ENCODE results near the gene B4GALNT3. TPM values are rescaled to one million over a fixed set of nuclear protein-coding genes. Genes with fewer than 3 reads are reported as not detected.

Gene B4GALNT3
- total and polyA plus RNA-seq, 8 donors = 2.7 to 34.0 (median 5.7) TPM

- Histone ChIP-seq H3K27me3 (no peaks in the 10 kb centered on the region), H3K36me3 (peaks cover 0 to 26% of the 10 kb centered on the region in 2 donors), H3K4me1 (peaks cover 0 to 24% of the 10 kb centered on the region in 2 donors), H3K9me3 (no peaks in the 10 kb centered on the region), H3K4me3 (peak overlapping the region in 1 of 2 donors; percentile 14), H3K27ac (peak overlapping the region in 1 of 2 donors; percentile 74)
- TF ChIP-seq CTCF (IDR thresholded peaks at IDR 0.05) = no peak
- intact Hi-C loops (cut with DNase I) = no loop called here
- no peak for ATAC-seq
- DNase-seq = peak in 1 of 4 donors; percentile 90
Observed at GRCh38 chr12:553216-554000, 93.7 kb downstream of the B4GALNT3 start.

GRCh38 chr12:554001-554285 lies 94.2 kb downstream of the B4GALNT3 start:
- no peak for DNase-seq
- intact Hi-C loops (cut with DNase I) = no loop called here
- Histone ChIP-seq H3K36me3 (peaks cover 0 to 31% of the 10 kb centered on the region in 2 donors), H3K9me3 (no peaks in the 10 kb centered on the region), H3K27me3 (no peaks in the 10 kb centered on the region), H3K4me3 (peak overlapping the region in 1 of 2 donors; percentile 14), H3K27ac (peak overlapping the region in 1 of 2 donors; percentile 74), H3K4me1 (peaks cover 0 to 24% of the 10 kb centered on the region in 2 donors)
- ATAC-seq = no peak
- TF ChIP-seq CTCF (IDR thresholded peaks at IDR 0.05) = no peak

GRCh38 chr12:556498-556897 lies 96.8 kb downstream of the B4GALNT3 start:
- H3K36me3 ChIP-seq = peaks cover 0 to 24% of the 10 kb centered on the region in 2 donors
- H3K9me3 ChIP-seq = no peaks in the 10 kb centered on the region
- no peak for DNase-seq
- no peak for TF ChIP-seq CTCF (IDR thresholded peaks at IDR 0.05)
- H3K4me3 ChIP-seq = no peak overlapping the region
- no peaks in the 10 kb centered on the region for H3K27me3 ChIP-seq
- H3K4me1 ChIP-seq = peaks cover 0 to 44% of the 10 kb centered on the region in 2 donors
- intact Hi-C loops (cut with DNase I) = no loop called here
- no peak for ATAC-seq
- H3K27ac ChIP-seq = no peak overlapping the region

- H3K27ac ChIP-seq = no peak overlapping the region
- intact Hi-C loops (cut with DNase I) = no loop called here
- no peaks in the 10 kb centered on the region for H3K27me3 ChIP-seq
- ATAC-seq (no peak), DNase-seq (no peak)
- no peak overlapping the region for H3K4me3 ChIP-seq
- TF ChIP-seq CTCF (IDR thresholded peaks at IDR 0.05) = no peak
- peaks cover 0 to 55% of the 10 kb centered on the region in 2 donors for H3K4me1 ChIP-seq
- H3K36me3 ChIP-seq = peaks cover 0 to 30% of the 10 kb centered on the region in 2 donors
- H3K9me3 ChIP-seq = no peaks in the 10 kb centered on the region
Observed at GRCh38 chr12:558580-558979, 98.8 kb downstream of the B4GALNT3 start.

GRCh38 chr12:559208-559905 lies 99.6 kb downstream of the B4GALNT3 start:
- no peak overlapping the region for H3K27ac ChIP-seq
- no peak for TF ChIP-seq CTCF (IDR thresholded peaks at IDR 0.05)
- DNase-seq = no peak
- H3K27me3 ChIP-seq = no peaks in the 10 kb centered on the region
- intact Hi-C loops (cut with DNase I) = no loop called here
- H3K4me1 ChIP-seq = peaks cover 0 to 55% of the 10 kb centered on the region in 2 donors
- H3K9me3 ChIP-seq = no peaks in the 10 kb centered on the region
- ATAC-seq = no peak
- no peak overlapping the region for H3K4me3 ChIP-seq
- H3K36me3 ChIP-seq = peaks cover 0 to 32% of the 10 kb centered on the region in 2 donors
